K562 (cell line): Measurements from ENCODE around the gene C1orf116. TPM values are rescaled to one million over a fixed set of nuclear protein-coding genes. Genes with fewer than 3 reads are reported as not detected.
A peak's percentile ranks its signal among the peaks of the same experiment; 100 is the strongest.

Source experiments
- AFF1 ChIP-seq, 2 experiments: fragments of 450-650 bp; IDR thresholded peaks; 2 replicates each; pipeline ENCODE4 v1.6.1; 2018; ENCODE audit warnings: mild to moderate bottlenecking in 2 of 2, low read depth in 1 of 2; ENCODE audit not compliant: partially characterized antibody in 2 of 2
- ATF2 ChIP-seq: sonication (generic); formaldehyde crosslinking; IDR thresholded peaks from 2 replicates; pipeline ENCODE4 v1.8.1; 2022; ENCODE audit warnings: missing genetic modification reagents
- BCLAF1 ChIP-seq, 2 experiments: fragments of 450-650 bp in 1 of 2; IDR thresholded peaks; 2 replicates each; pipeline ENCODE4 v1.6.1; 2011 to 2017; ENCODE audit warnings: low read depth in 2 of 2, antibody characterized with exemption in 1 of 2, borderline replicate concordance in 1 of 2, low read length in 1 of 2, mild to moderate bottlenecking in 1 of 2, mixed read lengths in 1 of 2; ENCODE audit not compliant: control insufficient read depth in 1 of 2
- CBFA2T2 ChIP-seq: fragments of 450-650 bp; conservative IDR thresholded peaks from 2 replicates; pipeline ENCODE4 v1.6.1; 2017; ENCODE audit warnings: mild to moderate bottlenecking
- CBFA2T3 ChIP-seq: fragments of 450-650 bp; IDR thresholded peaks from 2 replicates; pipeline ENCODE4 v1.6.1; 2017
- CEBPG ChIP-seq, 3 experiments: fragments of 200-800 bp in 1 of 3; sonication (Bioruptor generic) in 1 of 3; sonication (generic) in 1 of 3; formaldehyde crosslinking in 1 of 3; IDR thresholded peaks in 2 of 3; conservative IDR thresholded peaks in 1 of 3; 2 replicates each; pipeline versions ENCODE4 v1.6.1 to v1.8.0; 2016 to 2022; ENCODE audit warnings: missing compliant biosample characterization in 2 of 3, missing genetic modification characterization in 2 of 3, mild to moderate bottlenecking in 1 of 3, missing genetic modification reagents in 1 of 3
- CGGBP1 ChIP-seq: fragments of 250-450 bp; sonication (Bioruptor Pico); IDR thresholded peaks from 2 replicates; pipeline ENCODE4 v1.9.0; 2021; ENCODE audit warnings: mild to moderate bottlenecking
- DIDO1 ChIP-seq: fragments of 450-650 bp; IDR thresholded peaks from 2 replicates; pipeline ENCODE4 v1.6.1; 2016; ENCODE audit warnings: low read depth, missing biosample characterization, missing genetic modification characterization
- FOXA3 ChIP-seq, 2 experiments: fragments of 450-650 bp in 1 of 2; sonication (generic) in 1 of 2; formaldehyde crosslinking; IDR thresholded peaks in 1 of 2; conservative IDR thresholded peaks in 1 of 2; 2 replicates each; pipeline versions ENCODE4 v1.4.0 to v1.8.0; 2020 to 2022; ENCODE audit warnings: mild to moderate bottlenecking in 2 of 2, missing genetic modification reagents in 1 of 2
- GATAD2A ChIP-seq: fragments of 450-650 bp; IDR thresholded peaks from 2 replicates; pipeline ENCODE4 v1.6.1; 2017
- HEY1 ChIP-seq: fragments of 250-450 bp; sonication (Bioruptor Pico); IDR thresholded peaks from 2 replicates; pipeline ENCODE4 v1.5.0; 2020; ENCODE audit warnings: mild to moderate bottlenecking, moderate library complexity, borderline replicate concordance
- NCOR1 ChIP-seq: fragments of 450-650 bp; IDR thresholded peaks from 2 replicates; pipeline ENCODE4 v1.6.1; 2016; ENCODE audit warnings: mild to moderate bottlenecking, moderate library complexity
- NFXL1 ChIP-seq: fragments of 450-650 bp; formaldehyde crosslinking; IDR thresholded peaks from 2 replicates; pipeline ENCODE4 v1.4.0; 2021; ENCODE audit warnings: mild to moderate bottlenecking
- PHB ChIP-seq: fragments of 250-450 bp; sonication (Bioruptor Pico); IDR thresholded peaks from 2 replicates; pipeline ENCODE4 v1.5.0; 2021
- PML ChIP-seq: IDR thresholded peaks from 2 replicates; pipeline ENCODE4 v1.6.1; 2012; ENCODE audit warnings: low read length, inconsistent platforms
- SNRNP70 ChIP-seq: fragments of 200-400 bp; formaldehyde crosslinking; optimal IDR thresholded peaks from 2 replicates; pipeline ENCODE3; 2017; ENCODE audit warnings: low read depth, low read length
- TEAD4 ChIP-seq, 2 experiments: sonication (generic) in 1 of 2; formaldehyde crosslinking in 1 of 2; IDR thresholded peaks; 2 replicates each; pipeline versions ENCODE4 v1.6.1 to v1.8.0; 2012 to 2022; ENCODE audit warnings: borderline replicate concordance in 1 of 2, inconsistent platforms in 1 of 2, low read length in 1 of 2, mild to moderate bottlenecking in 1 of 2, missing genetic modification reagents in 1 of 2
- polyA plus RNA-seq, 8 experiments: library from polyadenylated mRNA; depleted of rRNA in 4 of 8; stranded (reverse) in 5 of 8; unstranded in 3 of 8; fragments of >200 nt; fragmentation: Nextera tagmentation in 2 of 8; fragmentation: Illumina TruSeq in 1 of 8; extraction: Ambion mirVana in 2 of 8; extraction: Trizol in 1 of 8; gene quantifications; 2 replicates each; pipeline versions ENCODE4 v1.2.1 to v1.2.3, GENCODE V29; 2011 to 2014; ENCODE audit warnings: inconsistent platforms in 1 of 8, missing spikeins in 1 of 8
- total RNA-seq, 7 experiments: library from RNA; depleted of rRNA in 6 of 7; stranded (reverse); fragments of >200 nt in 6 of 7; fragmentation: Illumina TruSeq in 2 of 7; extraction: Trizol in 2 of 7; gene quantifications; 2 replicates each; pipeline versions ENCODE4 v1.2.1 to v1.2.3, GENCODE V29; 2011 to 2021; ENCODE audit warnings: low replicate concordance in 1 of 7

C1orf116 gene
- total and polyA plus RNA-seq, 9 of the 15 experiments (the other 6 are each of a cell fraction or from before 2014, with no cell fraction given) = 0.62 to 3.0 (median 0.95) TPM

- TF ChIP-seq CBFA2T3 (peak; percentile 99), PHB (no peak), BCLAF1 (IDR thresholded peaks at IDR 0.05; ENCODE audit: borderline replicate concordance in 1 of 2, control insufficient read depth in 1 of 2, low read depth in 2 of 2, low read length in 1 of 2) (0 out of 4 replicates have a peak, but pooled peaks of 1 of the 2 experiments have one; percentile 41), ATF2 (no peak), CEBPG (CRISPR knock-in tag; IDR thresholded peaks at IDR 0.05) (no peak), CEBPG (tag; conservative IDR thresholded peaks at IDR 0.05 in 1 of 2, IDR thresholded peaks at IDR 0.05 in 1 of 2) (no peak), NCOR1 (peak; percentile 97), AFF1 (IDR thresholded peaks at IDR 0.05; ENCODE audit: low read depth in 1 of 2, partially characterized antibody in 2 of 2) (peak in 1 of 2 experiments; percentile 66), PML (peak; percentile 96), CGGBP1 (CRISPR knock-in tag) (no peak; the same call in 1 of the 2 replicates), CBFA2T2 (peak; percentile 98), GATAD2A (0 out of 2 replicates have a peak, but pooled peaks have one; percentile 54), NFXL1 (CRISPR knock-in tag) (no peak), HEY1 (CRISPR knock-in tag) (no peak), TEAD4 (IDR thresholded peaks at IDR 0.05; ENCODE audit: low read length) (peak; percentile 98), TEAD4 (CRISPR knock-in tag; IDR thresholded peaks at IDR 0.05; ENCODE audit: borderline replicate concordance) (no peak), FOXA3 (CRISPR knock-in tag; conservative IDR thresholded peaks at IDR 0.05 in 1 of 2, IDR thresholded peaks at IDR 0.05 in 1 of 2) (no peak), SNRNP70 (no peak), DIDO1 (tag) (no peak)
These were observed 14.7 kb downstream of the C1orf116 start (continued) for GRCh38 chr1:207017615-207018559.
